ENCODE results near the gene PAXIP1.

- TF ChIP-seq CTCF (conservative IDR thresholded peaks at IDR 0.05 in 1 of 2, IDR thresholded peaks at IDR 0.05 in 1 of 2; ENCODE audit: low read depth in 1 of 2, low read length in 2 of 2) (no peak), EZH2 (IDR thresholded peaks at IDR 0.05; ENCODE audit: low read length, missing control alignments) (no peak)
These were observed 18.2 kb downstream of the PAXIP1 start for GRCh38 chr7:154984601-154985188.
